ENCODE results near the gene MED31.

- TF ChIP-seq, protein P1, sequence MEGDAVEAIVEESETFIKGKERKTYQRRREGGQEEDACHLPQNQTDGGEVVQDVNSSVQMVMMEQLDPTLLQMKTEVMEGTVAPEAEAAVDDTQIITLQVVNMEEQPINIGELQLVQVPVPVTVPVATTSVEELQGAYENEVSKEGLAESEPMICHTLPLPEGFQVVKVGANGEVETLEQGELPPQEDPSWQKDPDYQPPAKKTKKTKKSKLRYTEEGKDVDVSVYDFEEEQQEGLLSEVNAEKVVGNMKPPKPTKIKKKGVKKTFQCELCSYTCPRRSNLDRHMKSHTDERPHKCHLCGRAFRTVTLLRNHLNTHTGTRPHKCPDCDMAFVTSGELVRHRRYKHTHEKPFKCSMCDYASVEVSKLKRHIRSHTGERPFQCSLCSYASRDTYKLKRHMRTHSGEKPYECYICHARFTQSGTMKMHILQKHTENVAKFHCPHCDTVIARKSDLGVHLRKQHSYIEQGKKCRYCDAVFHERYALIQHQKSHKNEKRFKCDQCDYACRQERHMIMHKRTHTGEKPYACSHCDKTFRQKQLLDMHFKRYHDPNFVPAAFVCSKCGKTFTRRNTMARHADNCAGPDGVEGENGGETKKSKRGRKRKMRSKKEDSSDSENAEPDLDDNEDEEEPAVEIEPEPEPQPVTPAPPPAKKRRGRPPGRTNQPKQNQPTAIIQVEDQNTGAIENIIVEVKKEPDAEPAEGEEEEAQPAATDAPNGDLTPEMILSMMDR (conservative IDR thresholded peaks at IDR 0.05), result no peak
- TF ChIP-seq ZFX (IDR thresholded peaks at IDR 0.05), result no peak
These were observed 44.2 kb upstream of the MED31 start for GRCh38 chr17:6695565-6695964.
